NCI-H187 treated with DMSO at 0.1 percent for 48 hours (cell line): Measurements from ENCODE around the gene ZMYM4.
"Not testable (repeated sequence)": the region's sequence is repeated elsewhere in the genome, so short reads cannot be mapped to it uniquely, and the experiment has no call there.

Source experiments
- DNase-seq: peaks from one replicate; lab custom pipeline; 2025; lab: John Stamatoyannopoulos, UW

The ZMYM4 gene

GRCh38 chr1:35268282-35269200 is at the start of gene ZMYM4:
Gene ZMYM4 (plus strand): TSS chr1:35268709. CDS start chr1:35269047, 338 bp downstream.
- DNase-seq, result peak; percentile 59

GRCh38 chr1:35220976-35221375 is 47.5 kb upstream of the ZMYM4 start:
- DNase-seq, result no peak

GRCh38 chr1:35222322-35223083 is 46.0 kb upstream of the ZMYM4 start:
- DNase-seq, result no peak

GRCh38 chr1:35223084-35223630 is 45.4 kb upstream of the ZMYM4 start:
- no peak for DNase-seq

- no peak for DNase-seq
Measured at GRCh38 chr1:35226546-35226945, 42.0 kb upstream of the ZMYM4 start.

GRCh38 chr1:35229587-35230360 is 38.7 kb upstream of the ZMYM4 start:
- DNase-seq, result no peak

GRCh38 chr1:35231287-35231686 is 37.2 kb upstream of the ZMYM4 start:
- no peak for DNase-seq

- not testable (repeated sequence) for DNase-seq
Measured at GRCh38 chr1:35236772-35237171, 31.7 kb upstream of the ZMYM4 start.

- DNase-seq, result no peak
Measured at GRCh38 chr1:35243691-35244090, 24.8 kb upstream of the ZMYM4 start.

- DNase-seq, result no peak
Measured at GRCh38 chr1:35247256-35247655, 21.3 kb upstream of the ZMYM4 start.

GRCh38 chr1:35253941-35254340 is 14.6 kb upstream of the ZMYM4 start:
- no peak for DNase-seq

- DNase-seq, result no peak
Measured at GRCh38 chr1:35255276-35255675, 13.2 kb upstream of the ZMYM4 start.

- no peak for DNase-seq
Measured at GRCh38 chr1:35259561-35259960, 8.9 kb upstream of the ZMYM4 start.

GRCh38 chr1:35261412-35262120 is 6.9 kb upstream of the ZMYM4 start:
- DNase-seq, result no peak

- DNase-seq, result no peak
Measured at GRCh38 chr1:35264035-35264434, 4.5 kb upstream of the ZMYM4 start.

GRCh38 chr1:35264871-35265270 is 3.6 kb upstream of the ZMYM4 start:
- DNase-seq, result no peak

GRCh38 chr1:35266306-35266705 is 2.2 kb upstream of the ZMYM4 start:
- DNase-seq, result no peak

GRCh38 chr1:35269201-35269988 is 886 bp downstream of the ZMYM4 start:
- DNase-seq, result no peak

- no peak for DNase-seq
Measured at GRCh38 chr1:35269989-35270289, 1.4 kb downstream of the ZMYM4 start.

GRCh38 chr1:35270836-35271235 is 2.3 kb downstream of the ZMYM4 start:
- no peak for DNase-seq

- DNase-seq, result no peak
Measured at GRCh38 chr1:35274197-35274596, 5.7 kb downstream of the ZMYM4 start.
